Esophagus muscularis mucosa (tissue), 4 donors: ENCODE results near the gene NTF4. TPM values are rescaled to one million over a fixed set of nuclear protein-coding genes. Genes with fewer than 3 reads are reported as not detected.

ENCODE experiments used
- DNase-seq: peaks from one replicate; pipeline ENCODE4 v3.0.0-alpha.2; 2017; ENCODE audit errors: extremely low spot score
- H3K27ac ChIP-seq, 4 donors: fragments of 200-600 bp; sonication (generic); replicated peaks in 1 of 4; 1 replicate in 3 of 4; 2 replicates in 1 of 4; pipeline ENCODE4 v1.5.1; 2016 to 2019; ENCODE audit warnings: mild to moderate bottlenecking in 1 of 4
- H3K27me3 ChIP-seq, 4 donors: fragments of 200-600 bp; sonication (generic); one replicate each; pipeline versions ENCODE4 v1.5.1 to v1.6.0; 2016 to 2019
- H3K36me3 ChIP-seq, 4 donors: fragments of 200-600 bp; sonication (generic); one replicate each; pipeline ENCODE4 v1.5.1; 2016 to 2019
- H3K4me1 ChIP-seq, 4 donors: fragments of 200-600 bp; sonication (generic); one replicate each; pipeline ENCODE4 v1.5.1; 2016 to 2019
- H3K4me3 ChIP-seq, 4 donors: fragments of 200-600 bp; sonication (generic); 1 replicate in 2 of 4; 2 replicates in 2 of 4; pipeline ENCODE4 v1.5.1; 2016 to 2019; ENCODE audit warnings: mild to moderate bottlenecking in 4 of 4, moderate library complexity in 1 of 4
- H3K9me3 ChIP-seq, 4 donors: fragments of 200-600 bp; sonication (generic); 1 replicate in 3 of 4; 2 replicates in 1 of 4; pipeline ENCODE4 v1.5.1; 2016 to 2019
- EP300 ChIP-seq: sonication (generic); formaldehyde crosslinking; IDR thresholded peaks from one replicate; pipeline ENCODE4 v1.6.1; 2017; ENCODE audit warnings: antibody characterized with exemption
- POLR2A ChIP-seq: fragments of 450-650 bp; IDR thresholded peaks from one replicate; pipeline ENCODE4 v1.6.1; 2017; ENCODE audit warnings: antibody characterized with exemption, moderate library complexity, mild to moderate bottlenecking, low read depth
- POLR2AphosphoS5 ChIP-seq, 2 donors: sonication (generic); formaldehyde crosslinking; IDR thresholded peaks; one replicate each; pipeline ENCODE4 v1.6.1; 2017; ENCODE audit warnings: antibody characterized with exemption in 2 of 2
- WGBS: methylation state at CpG from one replicate; pipeline ENCODE4 v1.1.5; 2018; 5-methylcytosine and 5-hydroxymethylcytosine counted together
- intact Hi-C: fragments of 100-400 bp; cut with DNase I; formaldehyde crosslinking; loops from one replicate; pipeline ENCODE4 v1.15.1; 2023
- total RNA-seq, 4 donors: library from RNA; depleted of rRNA; stranded (reverse); fragments of >200 nt; gene quantifications; one replicate each; pipeline versions ENCODE4 v1.1.0 to v1.2.1, GENCODE V29; 2016
- TF ChIP-seq, protein P1 (sequence below), 3 experiments: fragments of 200-600 bp in 2 of 3; fragments of 450-650 bp in 1 of 3; sonication (generic) in 2 of 3; IDR thresholded peaks; one replicate each; pipeline ENCODE4 v1.5.1; 2017 to 2019; ENCODE audit warnings: antibody characterized with exemption in 3 of 3, mild to moderate bottlenecking in 2 of 3, moderate library complexity in 1 of 3

NTF4 gene
- total RNA-seq, 4 donors from 2014 or later = not detected

DNA sequence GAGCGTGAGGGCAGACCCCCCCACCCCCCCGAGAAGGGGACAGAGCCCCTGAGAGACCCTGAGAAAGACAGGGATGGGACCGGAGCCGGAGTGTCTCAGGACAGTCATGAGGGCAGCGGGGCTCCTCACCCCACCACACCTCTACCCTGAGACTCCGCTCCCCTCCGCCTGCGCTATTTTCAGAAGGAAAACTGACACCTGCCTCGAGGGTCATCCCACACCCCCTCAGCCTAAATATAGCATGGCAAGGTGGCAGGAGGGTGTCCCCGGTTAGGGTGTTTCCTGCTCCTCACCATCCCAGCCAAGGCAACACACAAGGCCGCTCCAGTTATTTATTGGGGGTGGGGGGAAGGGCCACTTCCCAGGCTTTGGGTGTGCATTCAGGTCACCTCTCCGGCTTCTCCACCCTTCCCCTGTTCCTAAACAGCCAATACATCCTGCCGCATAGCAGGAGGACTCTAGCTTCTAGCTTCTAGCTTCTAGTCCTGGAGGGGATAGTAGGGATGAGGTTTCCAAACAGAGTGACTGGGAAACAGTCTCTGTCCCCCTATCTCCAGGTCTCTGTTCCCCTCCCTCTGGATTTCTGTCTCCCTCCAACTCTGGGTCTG is 1.4 kb upstream of the NTF4 start:
- intact Hi-C loops = no loop called here
- H3K4me1 ChIP-seq = peaks cover 8 to 14% (median 11%) of the 10 kb centered on the region in 4 donors
- H3K27ac ChIP-seq = no peak overlapping the region
- H3K27me3 ChIP-seq = peaks cover 0 to 100% (median 38%) of the 10 kb centered on the region in 4 donors
- no peaks in the 10 kb centered on the region for H3K9me3 ChIP-seq
- H3K36me3 ChIP-seq = no peaks in the 10 kb centered on the region
- TF ChIP-seq EP300 = no peak
- no peak for TF ChIP-seq POLR2A
- TF ChIP-seq, protein P1, sequence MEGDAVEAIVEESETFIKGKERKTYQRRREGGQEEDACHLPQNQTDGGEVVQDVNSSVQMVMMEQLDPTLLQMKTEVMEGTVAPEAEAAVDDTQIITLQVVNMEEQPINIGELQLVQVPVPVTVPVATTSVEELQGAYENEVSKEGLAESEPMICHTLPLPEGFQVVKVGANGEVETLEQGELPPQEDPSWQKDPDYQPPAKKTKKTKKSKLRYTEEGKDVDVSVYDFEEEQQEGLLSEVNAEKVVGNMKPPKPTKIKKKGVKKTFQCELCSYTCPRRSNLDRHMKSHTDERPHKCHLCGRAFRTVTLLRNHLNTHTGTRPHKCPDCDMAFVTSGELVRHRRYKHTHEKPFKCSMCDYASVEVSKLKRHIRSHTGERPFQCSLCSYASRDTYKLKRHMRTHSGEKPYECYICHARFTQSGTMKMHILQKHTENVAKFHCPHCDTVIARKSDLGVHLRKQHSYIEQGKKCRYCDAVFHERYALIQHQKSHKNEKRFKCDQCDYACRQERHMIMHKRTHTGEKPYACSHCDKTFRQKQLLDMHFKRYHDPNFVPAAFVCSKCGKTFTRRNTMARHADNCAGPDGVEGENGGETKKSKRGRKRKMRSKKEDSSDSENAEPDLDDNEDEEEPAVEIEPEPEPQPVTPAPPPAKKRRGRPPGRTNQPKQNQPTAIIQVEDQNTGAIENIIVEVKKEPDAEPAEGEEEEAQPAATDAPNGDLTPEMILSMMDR (IDR thresholded peaks at IDR 0.05) = no peak
- no peak for TF ChIP-seq POLR2AphosphoS5 (IDR thresholded peaks at IDR 0.05)
- WGBS = 61% methylated on average over 13 of the region's 13 CpGs
- no peak overlapping the region for H3K4me3 ChIP-seq
- no peak for DNase-seq

DNA sequence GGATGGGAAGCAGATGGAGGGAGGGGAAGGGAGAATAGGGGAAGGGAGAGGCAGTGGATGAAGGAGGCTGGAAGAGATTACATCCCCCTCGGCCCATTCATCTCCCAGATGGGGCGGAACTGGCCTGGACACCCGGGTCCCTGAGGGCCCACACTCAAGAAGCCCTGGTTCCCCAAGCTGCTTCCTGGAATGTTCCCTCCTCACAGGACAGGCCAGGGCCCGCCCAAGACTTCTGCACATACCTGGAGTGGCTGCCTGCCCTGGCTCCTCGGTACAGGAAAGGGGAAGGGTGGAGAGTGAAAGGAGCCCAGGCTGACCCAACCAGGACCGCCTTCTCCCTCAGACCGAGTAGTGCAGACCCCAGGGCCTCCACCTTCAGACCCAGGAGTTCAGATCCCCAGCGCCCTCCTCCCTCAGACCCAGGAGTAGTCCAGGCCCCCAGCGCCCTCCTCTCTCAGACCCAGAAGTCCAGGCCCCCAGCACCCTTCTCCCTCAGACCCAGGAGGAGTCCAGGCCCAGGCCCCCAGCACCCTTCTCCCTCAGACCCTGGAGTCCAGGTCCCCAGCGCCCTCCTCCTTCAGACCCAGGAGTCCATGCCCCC is 489 bp downstream of the NTF4 start:
- 59% methylated on average over 9 of the region's 10 CpGs for WGBS
- no peak for DNase-seq
- no peak overlapping the region for H3K27ac ChIP-seq
- no peak overlapping the region for H3K4me3 ChIP-seq
- H3K36me3 ChIP-seq = no peaks in the 10 kb centered on the region
- peaks cover 0 to 93% (median 27%) of the 10 kb centered on the region in 4 donors for H3K27me3 ChIP-seq
- peaks cover 8 to 14% (median 11%) of the 10 kb centered on the region in 4 donors for H3K4me1 ChIP-seq
- no peaks in the 10 kb centered on the region for H3K9me3 ChIP-seq
- intact Hi-C loops = no loop called here
- TF ChIP-seq, protein P1 (IDR thresholded peaks at IDR 0.05) = no peak
- TF ChIP-seq POLR2AphosphoS5 (IDR thresholded peaks at IDR 0.05) (no peak), EP300 (no peak), POLR2A (no peak)

DNA sequence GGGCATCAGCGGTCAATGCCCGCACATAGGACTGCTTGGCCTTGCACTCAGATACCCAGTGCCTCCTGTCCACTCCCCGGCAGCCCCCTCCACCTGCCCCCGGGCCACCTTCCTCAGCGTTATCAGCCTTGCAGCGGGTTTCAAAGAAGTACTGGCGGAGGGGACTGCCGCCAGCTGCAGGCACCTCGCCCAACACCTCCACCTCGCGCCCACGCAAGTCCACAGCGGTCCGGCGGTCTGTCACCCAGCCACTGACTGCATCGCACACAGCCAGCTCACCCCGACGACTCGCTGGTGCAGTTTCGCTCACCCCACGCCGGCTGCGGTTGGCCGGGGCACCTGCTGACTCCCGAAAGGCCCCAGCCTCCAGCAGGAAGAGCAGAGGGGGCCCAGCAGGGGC is 3.2 kb downstream of the NTF4 start:
- TF ChIP-seq POLR2AphosphoS5 (IDR thresholded peaks at IDR 0.05) (no peak), EP300 (no peak), POLR2A (no peak)
- TF ChIP-seq, protein P1 (IDR thresholded peaks at IDR 0.05) = no peak
- no peak overlapping the region for H3K27ac ChIP-seq
- H3K4me1 ChIP-seq = peaks cover 24 to 32% (median 29%) of the 10 kb centered on the region in 4 donors
- no peaks in the 10 kb centered on the region for H3K9me3 ChIP-seq
- WGBS = 66% methylated on average over 24 of the region's 25 CpGs
- peaks cover 0 to 88% (median 27%) of the 10 kb centered on the region in 4 donors for H3K27me3 ChIP-seq
- DNase-seq = no peak
- no peaks in the 10 kb centered on the region for H3K36me3 ChIP-seq
- intact Hi-C loops = no loop called here
- no peak overlapping the region for H3K4me3 ChIP-seq

DNA sequence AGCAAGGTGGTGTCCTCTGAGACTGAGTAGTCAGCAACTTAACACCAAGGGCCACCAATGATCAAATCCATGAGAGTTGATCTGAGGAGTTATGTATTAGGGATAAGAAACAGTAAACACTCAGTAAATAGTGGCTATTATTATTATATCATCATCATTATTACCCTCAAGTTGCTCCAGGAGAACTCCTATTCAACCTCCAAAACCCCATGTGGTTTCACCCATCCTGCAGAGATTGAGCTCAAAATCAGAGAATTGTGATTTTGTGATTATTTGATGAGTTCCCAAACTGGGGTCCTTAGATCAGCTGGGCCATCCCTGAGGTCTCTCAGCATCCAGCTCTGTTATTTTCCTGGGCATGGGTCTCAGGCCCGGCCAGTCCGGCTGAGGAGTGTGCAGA is 3.6 kb downstream of the NTF4 start:
- Histone ChIP-seq H3K9me3 (no peaks in the 10 kb centered on the region), H3K4me3 (no peak overlapping the region), H3K27ac (no peak overlapping the region), H3K36me3 (no peaks in the 10 kb centered on the region), H3K4me1 (peaks cover 24 to 37% (median 33%) of the 10 kb centered on the region in 4 donors), H3K27me3 (peaks cover 0 to 83% (median 25%) of the 10 kb centered on the region in 4 donors)
- 90% methylated on average over 2 of the region's 2 CpGs for WGBS
- intact Hi-C loops = no loop called here
- DNase-seq = no peak
- TF ChIP-seq EP300 (no peak), POLR2A (no peak), POLR2AphosphoS5 (IDR thresholded peaks at IDR 0.05) (no peak)
- TF ChIP-seq, protein P1 (IDR thresholded peaks at IDR 0.05) = no peak

DNA sequence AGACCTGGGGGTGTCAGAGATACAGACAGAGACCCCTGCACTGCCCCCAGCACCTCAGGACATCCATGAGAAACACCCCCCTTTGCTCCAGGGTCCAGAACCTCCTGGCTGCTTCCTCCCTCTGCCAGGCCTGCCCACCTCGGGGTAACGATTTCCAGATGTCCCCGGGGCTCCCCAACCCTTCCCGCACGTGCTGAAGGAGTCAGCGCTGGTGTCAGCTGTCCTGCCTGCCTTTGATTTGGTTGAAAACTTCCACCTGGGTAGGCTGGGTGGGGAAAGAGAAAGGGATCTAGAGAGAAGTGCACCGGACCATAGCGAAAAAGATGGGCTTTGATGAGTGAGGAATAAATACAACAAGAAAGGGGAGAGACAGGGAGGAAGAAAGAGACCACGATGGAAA is 5.6 kb downstream of the NTF4 start:
- intact Hi-C loops = no loop called here
- no peaks in the 10 kb centered on the region for H3K36me3 ChIP-seq
- WGBS = 50% methylated on average over 9 of the region's 9 CpGs
- no peak for DNase-seq
- peaks cover 16 to 27% (median 25%) of the 10 kb centered on the region in 4 donors for H3K4me1 ChIP-seq
- H3K27me3 ChIP-seq = peaks cover 0 to 64% (median 9%) of the 10 kb centered on the region in 4 donors
- no peaks in the 10 kb centered on the region for H3K9me3 ChIP-seq
- no peak overlapping the region for H3K4me3 ChIP-seq
- no peak overlapping the region for H3K27ac ChIP-seq
- no peak for TF ChIP-seq EP300
- TF ChIP-seq, protein P1 (IDR thresholded peaks at IDR 0.05) = no peak
- TF ChIP-seq POLR2AphosphoS5 (IDR thresholded peaks at IDR 0.05) = no peak
- no peak for TF ChIP-seq POLR2A
